ENCODE results near the gene ATXN1.

The ATXN1 gene

DNA sequence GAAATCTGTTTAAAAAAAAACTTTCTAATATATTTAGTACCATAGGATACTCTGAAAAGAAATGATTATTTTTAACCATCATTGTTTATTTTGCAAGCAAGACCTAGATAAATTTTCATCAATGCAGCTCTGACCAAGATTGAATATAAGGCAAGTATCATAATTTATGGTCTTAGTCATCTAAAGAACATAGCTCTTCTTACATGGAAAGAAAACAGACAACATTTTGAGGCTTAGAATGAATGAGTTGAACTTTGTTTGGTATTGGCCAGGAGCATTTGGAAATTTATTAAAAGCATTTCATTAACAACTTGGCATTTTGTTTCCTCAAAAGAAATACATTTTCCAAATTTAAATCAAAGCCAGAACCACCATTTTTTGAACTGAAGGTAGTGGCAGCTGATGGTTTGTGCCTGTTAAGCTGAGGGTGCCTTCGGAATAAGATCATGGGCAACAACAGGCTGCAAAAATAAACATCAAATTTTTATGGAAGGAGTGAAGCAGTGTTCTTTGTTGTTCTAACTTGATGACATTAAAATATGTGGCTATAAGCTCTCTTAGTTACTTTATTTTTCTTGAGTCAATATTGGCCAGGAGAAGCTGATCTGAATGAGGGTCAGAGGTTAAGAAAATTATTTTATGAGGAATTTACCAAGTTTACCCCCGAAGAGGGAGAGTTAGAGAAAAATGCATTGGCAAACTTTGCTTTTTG is 6.7 kb upstream of the ATXN1 start:
- Histone ChIP-seq H3K4me1 (no peaks in the 10 kb centered on the region), H3K36me3 (ENCODE audit: control insufficient read depth, insufficient read depth, low read length) (no peaks in the 10 kb centered on the region), H3K9me3 (ENCODE audit: control insufficient read depth, low read length) (no peaks in the 10 kb centered on the region), H3K27me3 (ENCODE audit: control insufficient read depth, insufficient read depth, low read length) (no peaks in the 10 kb centered on the region), H3K9ac (no peak overlapping the region), H3K4me2 (ENCODE audit: low read length) (no peak overlapping the region), H3K4me3 (ENCODE audit: low read depth, low read length) (no peak overlapping the region), H2AFZ (no peak overlapping the region), H3K79me2 (no peaks in the 10 kb centered on the region), H3K27ac (no peak overlapping the region)
- TF ChIP-seq, protein P1, sequence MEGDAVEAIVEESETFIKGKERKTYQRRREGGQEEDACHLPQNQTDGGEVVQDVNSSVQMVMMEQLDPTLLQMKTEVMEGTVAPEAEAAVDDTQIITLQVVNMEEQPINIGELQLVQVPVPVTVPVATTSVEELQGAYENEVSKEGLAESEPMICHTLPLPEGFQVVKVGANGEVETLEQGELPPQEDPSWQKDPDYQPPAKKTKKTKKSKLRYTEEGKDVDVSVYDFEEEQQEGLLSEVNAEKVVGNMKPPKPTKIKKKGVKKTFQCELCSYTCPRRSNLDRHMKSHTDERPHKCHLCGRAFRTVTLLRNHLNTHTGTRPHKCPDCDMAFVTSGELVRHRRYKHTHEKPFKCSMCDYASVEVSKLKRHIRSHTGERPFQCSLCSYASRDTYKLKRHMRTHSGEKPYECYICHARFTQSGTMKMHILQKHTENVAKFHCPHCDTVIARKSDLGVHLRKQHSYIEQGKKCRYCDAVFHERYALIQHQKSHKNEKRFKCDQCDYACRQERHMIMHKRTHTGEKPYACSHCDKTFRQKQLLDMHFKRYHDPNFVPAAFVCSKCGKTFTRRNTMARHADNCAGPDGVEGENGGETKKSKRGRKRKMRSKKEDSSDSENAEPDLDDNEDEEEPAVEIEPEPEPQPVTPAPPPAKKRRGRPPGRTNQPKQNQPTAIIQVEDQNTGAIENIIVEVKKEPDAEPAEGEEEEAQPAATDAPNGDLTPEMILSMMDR (IDR thresholded peaks at IDR 0.05) = no peak

DNA sequence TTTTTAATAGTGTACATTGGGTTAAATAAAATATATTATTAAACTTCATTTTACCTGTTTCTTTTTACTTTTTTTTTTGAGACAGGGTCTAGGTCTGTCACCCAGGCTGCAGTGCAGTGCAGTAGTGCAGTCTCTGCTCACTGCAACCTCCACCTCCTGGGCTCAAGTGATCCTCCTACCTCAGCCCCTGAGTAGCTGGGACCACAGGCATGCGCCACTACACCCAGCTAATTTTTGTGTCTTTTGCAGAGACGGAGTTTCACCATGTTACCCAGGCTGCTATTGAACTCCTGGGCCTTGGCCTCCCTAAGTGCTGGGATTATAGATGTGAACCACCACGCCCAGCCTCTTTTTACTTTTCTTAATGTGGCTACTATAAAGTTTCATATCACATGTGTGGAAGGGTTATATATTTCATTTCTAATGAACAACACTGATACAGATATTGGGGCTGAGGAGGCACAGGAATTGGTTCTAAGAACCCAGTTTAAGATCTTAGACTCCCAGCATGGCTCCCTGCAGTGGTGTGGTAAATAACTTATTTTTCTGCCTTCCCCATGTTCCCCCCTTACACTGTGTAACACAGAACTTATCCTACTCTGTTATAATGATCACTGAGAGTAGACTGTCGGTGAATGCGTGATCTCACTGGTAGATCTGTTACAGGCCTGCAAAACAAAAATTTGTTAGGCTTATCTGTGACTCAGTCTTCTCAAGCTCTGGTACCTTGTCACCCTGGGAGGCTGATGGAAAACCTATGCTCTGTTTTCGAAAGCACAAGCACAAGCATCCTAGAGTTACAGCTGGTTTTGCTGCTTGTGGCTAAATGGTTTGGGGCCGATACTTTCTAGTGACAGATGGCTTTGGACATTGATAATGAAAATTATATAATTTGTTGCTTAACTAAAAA is 5.8 kb upstream of the ATXN1 start:
- Histone ChIP-seq H3K79me2 (no peaks in the 10 kb centered on the region), H2AFZ (no peak overlapping the region), H3K4me2 (ENCODE audit: low read length) (no peak overlapping the region), H3K9ac (no peak overlapping the region), H3K36me3 (ENCODE audit: control insufficient read depth, insufficient read depth, low read length) (no peaks in the 10 kb centered on the region), H3K4me1 (peaks cover 6% of the 10 kb centered on the region), H3K27me3 (ENCODE audit: control insufficient read depth, insufficient read depth, low read length) (no peaks in the 10 kb centered on the region), H3K27ac (no peak overlapping the region), H3K9me3 (ENCODE audit: control insufficient read depth, low read length) (no peaks in the 10 kb centered on the region), H3K4me3 (ENCODE audit: low read depth, low read length) (no peak overlapping the region)
- TF ChIP-seq, protein P1 (IDR thresholded peaks at IDR 0.05) = no peak

DNA sequence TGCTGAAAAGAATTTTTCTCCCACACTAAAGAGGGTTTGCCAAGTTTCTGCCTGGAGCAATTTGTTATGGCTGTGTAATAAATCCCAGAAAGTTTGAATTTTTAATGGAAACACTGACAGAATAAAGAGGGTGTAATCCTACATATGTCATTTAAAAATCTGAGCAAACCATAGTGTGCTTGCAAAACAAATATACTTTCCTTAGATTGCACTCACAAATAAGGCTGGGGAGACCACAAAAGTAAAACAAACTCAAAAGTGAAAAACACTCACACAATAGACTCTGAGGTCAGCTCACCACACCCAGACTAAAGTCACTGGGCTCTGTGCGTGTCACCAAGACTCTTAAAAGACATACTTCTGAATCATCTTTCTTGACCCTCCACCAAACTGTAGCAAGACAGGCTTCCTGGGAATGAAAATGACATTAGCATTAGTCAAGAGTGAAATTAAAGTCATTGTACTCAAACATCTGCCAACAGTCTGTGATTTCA is 4.8 kb upstream of the ATXN1 start:
- Histone ChIP-seq H3K9me3 (ENCODE audit: control insufficient read depth, low read length) (no peaks in the 10 kb centered on the region), H3K4me1 (peaks cover 6% of the 10 kb centered on the region), H3K27ac (no peak overlapping the region), H2AFZ (no peak overlapping the region), H3K9ac (no peak overlapping the region), H3K36me3 (ENCODE audit: control insufficient read depth, insufficient read depth, low read length) (no peaks in the 10 kb centered on the region), H3K27me3 (ENCODE audit: control insufficient read depth, insufficient read depth, low read length) (no peaks in the 10 kb centered on the region), H3K4me2 (ENCODE audit: low read length) (no peak overlapping the region), H3K4me3 (ENCODE audit: low read depth, low read length) (no peak overlapping the region), H3K79me2 (no peaks in the 10 kb centered on the region)
- TF ChIP-seq, protein P1 (IDR thresholded peaks at IDR 0.05) = no peak

DNA sequence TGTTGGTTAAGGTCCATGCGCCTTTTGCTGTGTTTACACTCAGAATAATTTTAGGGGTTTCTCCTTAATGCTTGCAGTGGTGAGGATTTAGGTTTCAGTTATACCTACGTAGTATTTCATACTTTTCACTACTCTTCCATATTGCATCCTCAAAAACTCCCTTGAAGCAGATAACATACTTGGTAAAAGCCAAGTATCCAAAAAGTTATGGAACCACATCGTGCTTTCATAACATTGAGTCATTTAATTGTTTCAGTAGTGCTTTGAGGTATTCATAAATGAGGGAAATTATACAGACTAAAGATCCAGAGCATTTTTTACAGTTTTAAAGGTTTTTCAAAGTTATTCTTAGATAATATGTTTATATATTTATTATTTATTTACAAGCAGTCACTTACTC is 4.0 kb upstream of the ATXN1 start:
- no peaks in the 10 kb centered on the region for H3K27me3 ChIP-seq (ENCODE audit: control insufficient read depth, insufficient read depth, low read length)
- H3K27ac ChIP-seq = no peak overlapping the region
- TF ChIP-seq, protein P1 (IDR thresholded peaks at IDR 0.05) = no peak
- no peak overlapping the region for H3K9ac ChIP-seq
- H2AFZ ChIP-seq = no peak overlapping the region
- peaks cover 6% of the 10 kb centered on the region for H3K4me1 ChIP-seq
- no peaks in the 10 kb centered on the region for H3K9me3 ChIP-seq (ENCODE audit: control insufficient read depth, low read length)
- H3K4me2 ChIP-seq (ENCODE audit: low read length) = no peak overlapping the region
- H3K79me2 ChIP-seq = no peaks in the 10 kb centered on the region
- H3K4me3 ChIP-seq (ENCODE audit: low read depth, low read length) = no peak overlapping the region
- H3K36me3 ChIP-seq (ENCODE audit: control insufficient read depth, insufficient read depth, low read length) = no peaks in the 10 kb centered on the region
